DMS 273 (cell line): ENCODE data around the gene TMOD1.
"Not testable (repeated sequence)": the region's sequence is repeated elsewhere in the genome, so short reads cannot be mapped to it uniquely, and the experiment has no call there.

ENCODE experiments used
- DNase-seq: peaks from one replicate; lab custom pipeline; 2025; ENCODE audit not compliant: unreplicated experiment; lab: John Stamatoyannopoulos, UW

The TMOD1 gene

DNA sequence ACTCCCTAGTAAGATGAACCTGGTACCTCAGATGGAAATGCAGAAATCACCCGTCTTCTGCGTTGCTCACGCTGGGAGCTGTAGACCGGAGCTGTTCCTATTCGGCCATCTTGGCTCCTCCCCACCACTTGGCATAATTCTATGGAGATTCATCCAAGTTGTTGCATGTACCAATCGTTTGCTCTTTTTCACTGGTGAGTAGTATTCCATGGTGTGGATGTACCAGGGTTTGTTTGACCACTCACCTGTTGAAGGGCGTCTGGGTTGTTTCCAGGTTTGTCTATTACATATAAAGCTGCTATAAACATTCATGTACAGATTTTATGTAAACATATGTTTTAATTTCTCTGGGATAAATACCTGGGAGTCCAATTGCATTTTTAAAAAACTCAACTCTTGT is 85.4 kb downstream of the TMOD1 start:
- not testable (repeated sequence) for DNase-seq

DNA sequence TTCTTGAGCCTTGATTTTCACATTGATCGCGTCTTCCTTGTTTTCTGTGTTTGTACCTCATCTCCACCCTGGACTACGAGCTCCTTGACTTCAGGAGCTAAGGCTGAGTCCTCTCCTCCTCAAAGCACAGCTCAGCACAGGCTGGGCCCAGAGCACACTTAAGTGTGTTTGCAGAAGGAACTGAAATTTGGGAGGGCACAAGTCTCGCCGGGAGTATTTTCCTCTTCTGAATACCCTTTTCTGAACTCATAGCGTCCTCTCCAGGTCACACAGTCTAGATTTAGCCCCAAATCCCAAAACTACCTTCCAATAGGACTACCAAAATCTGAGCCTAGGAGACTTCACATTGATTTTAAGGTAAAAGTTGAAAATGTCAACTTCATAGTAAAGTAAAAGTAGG is 90.1 kb downstream of the TMOD1 start:
- DNase-seq = no peak

DNA sequence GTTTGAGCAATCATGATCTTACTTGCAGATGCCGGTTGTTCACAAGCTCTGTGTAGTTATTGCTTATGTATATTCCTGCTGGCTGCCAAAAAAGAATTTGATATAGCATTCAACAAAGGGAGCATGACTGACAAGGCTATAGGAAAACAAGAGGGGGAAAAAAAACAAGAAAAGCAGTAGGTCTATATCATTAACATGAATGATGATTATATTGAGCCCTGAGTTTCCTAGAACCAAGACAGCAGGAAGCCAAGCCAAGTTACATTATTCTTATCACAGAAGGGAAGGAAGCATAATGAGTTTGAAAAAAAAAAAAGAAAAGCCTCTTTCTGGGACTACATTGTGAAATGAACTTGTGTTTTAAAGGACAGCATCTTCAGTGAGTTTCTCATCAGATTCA is 90.7 kb downstream of the TMOD1 start:
- DNase-seq = peak; percentile 33

DNA sequence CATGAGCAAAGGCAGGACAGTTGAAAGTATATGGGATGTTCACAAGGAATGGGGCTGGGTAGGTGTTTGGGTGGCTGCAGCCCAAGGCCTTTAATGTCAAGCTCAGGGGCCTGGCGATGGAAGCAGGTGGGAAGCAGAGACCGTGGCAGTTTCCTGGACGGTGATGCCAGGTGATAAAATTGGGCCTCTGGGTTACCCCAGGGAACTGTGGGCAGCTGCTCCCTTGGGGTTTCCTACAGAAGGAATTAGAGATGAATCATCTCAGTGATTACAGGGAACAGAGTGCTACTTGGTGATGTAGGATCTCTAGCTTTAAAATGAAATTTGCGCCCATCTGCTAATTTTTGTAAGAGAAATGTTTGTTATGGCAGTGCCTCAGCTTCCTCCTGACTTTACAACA is 92.5 kb downstream of the TMOD1 start:
- peak; percentile 61 for DNase-seq

DNA sequence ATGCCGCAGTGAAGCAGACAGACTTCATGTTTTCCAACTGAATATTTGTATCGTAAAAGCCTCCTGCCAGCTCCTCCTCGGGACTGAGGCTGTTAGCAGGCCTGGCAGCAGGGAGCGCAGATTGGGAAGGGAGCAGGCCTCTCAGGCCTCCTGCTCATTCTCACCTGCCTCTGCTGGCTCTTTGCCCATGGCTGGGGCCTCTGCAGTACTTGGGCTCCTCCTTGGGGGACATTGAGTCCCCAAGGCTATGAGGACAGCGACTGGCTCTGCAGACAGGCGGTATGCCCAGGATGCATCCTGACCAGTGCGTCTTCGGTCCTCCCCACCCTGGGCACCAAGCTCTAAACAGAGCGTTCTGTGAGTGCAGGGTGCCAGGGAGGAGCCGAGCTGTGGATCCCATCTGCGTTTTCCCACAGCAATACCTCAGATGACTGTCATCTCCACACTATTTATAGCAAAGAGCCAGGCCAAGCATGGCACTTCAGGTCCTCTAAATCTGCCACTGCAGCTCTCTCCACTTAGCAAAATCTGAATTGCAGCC is 93.0 kb downstream of the TMOD1 start:
- DNase-seq = peak; percentile 88

DNA sequence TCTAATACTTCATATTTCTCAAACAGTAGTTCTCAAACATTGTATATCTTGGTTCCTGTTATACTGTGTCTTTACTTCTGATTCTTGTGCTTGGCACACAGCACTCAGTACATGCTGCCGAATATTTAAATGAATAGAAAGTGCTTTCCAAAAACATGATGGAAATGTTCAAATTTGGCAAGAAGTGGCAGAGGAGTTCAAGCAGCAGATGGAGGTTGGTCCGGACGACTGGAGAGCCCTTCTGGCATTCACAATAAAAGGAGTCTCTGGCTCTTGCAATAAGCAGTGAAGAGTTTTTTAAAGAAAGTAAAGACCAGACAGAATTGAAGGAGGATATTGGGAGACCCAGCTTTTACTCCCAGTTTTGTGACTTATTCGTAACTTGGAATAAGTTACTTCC is 95.4 kb downstream of the TMOD1 start:
- peak; percentile 73 for DNase-seq

DNA sequence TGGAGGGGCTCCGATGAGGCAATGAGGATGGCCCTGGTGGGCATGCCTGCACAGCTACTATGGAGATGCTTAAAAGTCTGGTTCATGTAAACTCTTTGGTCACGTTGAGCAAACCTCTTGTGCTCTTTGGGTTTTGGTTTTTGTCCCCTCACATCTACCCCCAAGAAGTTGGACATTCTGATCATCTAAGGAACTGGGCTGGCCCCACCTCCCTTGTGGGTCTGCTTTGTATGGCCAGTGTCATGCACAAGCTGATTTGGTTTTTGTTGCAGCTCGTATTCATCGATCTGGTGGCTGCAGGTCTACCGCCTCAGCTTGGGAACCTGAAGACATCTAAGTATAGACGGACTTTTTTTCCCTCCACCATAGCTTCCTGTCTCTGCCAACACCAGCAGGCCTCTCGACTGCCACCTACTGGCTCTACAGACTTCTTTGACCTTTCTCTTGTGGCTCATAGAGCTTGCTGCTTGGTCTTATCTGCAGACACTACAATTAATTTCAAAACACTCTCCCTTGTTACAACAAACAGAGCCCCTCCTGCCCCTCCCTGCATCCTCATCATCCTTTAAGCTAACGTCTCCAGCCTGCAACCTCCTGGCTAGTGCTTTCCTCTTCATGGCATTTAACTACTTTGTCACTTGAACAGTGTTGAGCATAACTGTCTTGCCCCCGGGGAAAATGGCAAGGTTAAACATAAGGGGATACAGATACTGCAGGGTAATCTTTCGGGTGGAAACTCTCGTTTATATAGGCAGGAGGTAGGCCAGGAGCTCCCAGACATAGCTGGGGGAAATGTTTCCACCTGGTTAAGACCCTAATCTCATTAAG is 97.2 kb downstream of the TMOD1 start:
- DNase-seq = peak; percentile 86

DNA sequence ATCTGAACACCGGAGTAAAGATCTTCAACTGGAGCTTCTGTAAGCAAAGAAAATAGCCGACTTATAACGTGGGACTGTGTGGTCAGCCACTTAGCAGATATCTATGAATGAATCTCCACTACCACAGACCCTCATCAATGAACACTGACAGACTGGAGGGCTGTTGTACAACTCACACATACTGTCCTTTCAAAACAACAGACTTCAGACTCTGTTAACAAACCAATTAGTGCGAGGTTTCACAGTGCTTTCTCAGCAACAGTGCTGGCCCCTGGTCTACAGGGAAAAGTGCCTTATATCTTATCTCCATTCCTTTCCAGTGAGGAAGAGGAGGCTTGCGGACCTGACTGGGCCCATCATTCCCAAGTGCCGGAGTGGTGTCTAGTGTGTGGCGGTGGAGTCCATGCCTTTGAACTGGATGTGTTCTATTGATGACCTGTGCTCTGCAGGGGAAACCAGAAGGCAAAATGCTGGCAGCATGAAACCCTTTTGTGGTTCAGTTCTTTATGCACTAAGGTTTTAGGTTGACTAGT is 97.9 kb downstream of the TMOD1 start:
- no peak for DNase-seq

DNA sequence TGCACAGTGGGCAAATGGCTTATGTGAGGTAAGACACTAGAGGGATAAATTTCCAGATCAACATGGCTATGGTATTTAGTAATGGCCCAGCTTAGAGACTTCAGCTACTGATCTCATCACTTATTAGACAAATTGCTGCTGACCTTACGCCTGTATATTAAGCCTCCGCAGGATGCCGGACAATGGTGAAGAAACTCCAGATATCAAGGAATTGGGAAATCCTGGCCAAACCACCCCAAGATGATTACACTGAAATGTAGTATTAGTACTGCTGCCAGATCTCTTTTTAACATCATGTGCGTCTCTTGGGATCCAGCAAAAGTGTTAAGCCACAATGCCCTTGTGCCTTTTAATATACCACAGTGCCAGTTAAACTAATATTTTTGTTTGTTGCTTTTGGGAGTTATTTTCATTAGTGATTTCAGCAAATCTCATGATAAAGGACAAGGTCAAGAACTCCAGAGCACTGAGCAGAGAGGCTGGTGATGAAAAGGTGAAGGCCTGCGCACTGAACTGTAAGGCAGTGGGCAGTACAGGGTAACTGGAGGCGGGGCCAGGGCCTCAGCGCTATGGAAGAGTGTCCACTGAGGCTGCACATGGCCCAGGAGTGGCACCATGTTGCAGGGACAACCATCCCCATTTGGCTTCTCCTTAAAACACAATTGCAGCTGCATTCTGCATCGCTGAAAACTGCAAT is 99.2 kb downstream of the TMOD1 start:
- no peak for DNase-seq

DNA sequence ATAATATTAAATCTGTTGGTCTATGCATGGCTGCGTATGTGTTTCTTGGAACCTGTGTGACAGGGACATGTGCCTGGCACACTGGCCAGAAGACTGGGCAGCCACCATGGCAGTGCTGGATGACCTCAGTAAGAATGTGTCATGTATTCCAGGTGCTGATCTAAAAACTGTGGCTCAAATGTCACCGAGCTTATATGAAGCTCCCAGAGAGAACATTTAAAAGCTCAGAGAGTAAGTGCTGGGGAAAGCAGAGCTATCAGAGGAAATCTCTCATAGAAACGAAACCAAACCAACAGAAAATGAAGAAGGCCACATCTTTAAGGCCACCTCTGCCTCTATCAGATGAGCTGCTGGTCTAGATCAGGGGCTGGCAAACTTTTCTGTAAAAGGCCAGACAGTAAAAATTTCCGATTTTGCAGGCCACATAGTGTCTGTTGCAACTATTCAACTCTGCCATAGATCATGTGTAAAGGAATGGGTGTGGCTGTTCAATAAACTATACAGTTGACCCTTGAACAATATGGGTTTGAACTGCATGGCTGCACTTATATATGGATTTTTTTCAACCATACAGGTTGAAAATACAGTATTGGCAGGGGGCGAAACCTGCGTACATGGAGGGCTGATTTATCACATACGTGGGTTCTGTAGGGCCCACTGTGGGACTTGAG is 99.9 kb downstream of the TMOD1 start:
- DNase-seq = no peak

DNA sequence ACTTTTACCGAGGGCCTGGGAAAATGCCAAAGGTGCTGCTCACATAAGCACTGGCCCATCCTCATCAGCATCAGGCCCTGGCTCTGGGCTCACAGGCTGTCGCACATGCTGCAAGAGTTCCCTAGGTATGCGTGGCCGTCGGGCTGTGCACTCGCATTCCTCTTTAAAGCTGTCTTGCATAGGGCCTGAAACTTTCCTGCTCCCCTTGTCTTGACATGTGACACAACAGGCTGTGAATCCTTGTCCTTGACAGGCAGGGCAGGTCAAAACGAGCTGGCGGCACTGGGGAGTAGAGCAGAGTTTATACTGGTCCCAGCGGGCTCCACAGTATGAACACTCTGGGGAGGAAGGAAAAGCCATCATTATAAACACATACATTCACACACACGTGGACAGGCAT is 101.0 kb downstream of the TMOD1 start:
- DNase-seq = no peak

DNA sequence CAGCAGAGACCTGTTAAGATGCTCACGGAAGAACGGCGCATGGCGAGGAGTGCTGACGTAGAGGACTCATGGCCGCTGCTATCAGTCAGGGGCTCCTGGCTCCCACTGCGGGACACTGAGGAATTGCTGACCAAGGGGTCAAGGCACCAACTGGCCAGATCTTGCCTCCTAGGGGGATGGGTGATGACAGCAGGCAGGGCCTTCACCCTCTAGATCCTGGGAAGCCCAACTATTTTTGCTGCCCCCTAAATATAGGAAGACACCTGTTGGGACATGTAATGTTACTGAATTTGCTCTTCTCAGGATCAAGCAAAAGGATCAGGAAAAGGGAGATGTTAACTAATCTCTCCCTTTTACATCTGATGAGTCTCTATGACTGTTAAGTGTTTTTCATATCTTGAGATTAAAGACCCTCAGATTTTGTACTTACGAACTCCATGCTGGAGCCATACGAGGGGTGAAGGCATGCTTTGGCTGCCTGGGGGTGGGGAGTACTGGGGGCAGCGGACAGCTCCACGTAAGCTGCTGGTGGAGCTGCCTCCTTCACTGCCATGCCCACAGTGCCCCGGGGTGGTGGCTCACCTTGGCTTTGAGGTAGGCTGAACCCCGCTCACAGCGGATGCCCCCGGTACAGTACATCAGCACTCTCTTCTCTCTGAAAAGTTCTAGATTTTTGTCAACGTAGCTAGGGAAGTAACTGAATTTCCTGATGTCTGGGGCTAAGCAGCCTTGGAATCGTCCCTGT is 103.6 kb downstream of the TMOD1 start:
- DNase-seq = no peak

DNA sequence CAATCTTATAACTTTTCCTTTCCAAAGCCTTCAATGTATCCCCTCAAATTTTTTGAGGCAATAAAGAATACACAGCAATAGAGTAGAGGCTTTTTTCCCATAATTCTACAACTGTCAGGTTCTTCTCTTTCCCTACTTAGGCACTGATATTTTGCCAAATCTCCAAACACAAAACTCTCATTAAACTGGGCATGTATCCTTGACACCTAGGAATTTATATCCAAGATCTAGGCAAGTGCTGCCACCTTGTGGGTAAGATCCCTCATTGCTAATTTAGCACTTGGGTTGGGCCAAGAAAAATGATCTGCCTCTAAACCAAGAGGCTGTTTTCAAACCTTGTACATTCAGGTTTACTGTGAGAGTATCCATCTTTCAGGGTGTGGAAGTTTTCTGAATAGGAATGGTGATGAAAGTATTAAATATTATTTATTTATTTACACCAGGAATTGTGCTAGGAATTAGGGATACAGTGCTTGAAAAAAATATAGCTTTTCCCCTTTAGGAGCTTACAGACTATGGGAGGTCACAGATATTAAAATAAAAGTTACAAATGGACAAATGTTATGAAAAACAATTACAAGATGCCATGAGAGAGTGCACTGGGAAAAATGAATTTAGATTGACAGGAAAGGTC is 114.1 kb downstream of the TMOD1 start:
- DNase-seq = peak; percentile 81

DNA sequence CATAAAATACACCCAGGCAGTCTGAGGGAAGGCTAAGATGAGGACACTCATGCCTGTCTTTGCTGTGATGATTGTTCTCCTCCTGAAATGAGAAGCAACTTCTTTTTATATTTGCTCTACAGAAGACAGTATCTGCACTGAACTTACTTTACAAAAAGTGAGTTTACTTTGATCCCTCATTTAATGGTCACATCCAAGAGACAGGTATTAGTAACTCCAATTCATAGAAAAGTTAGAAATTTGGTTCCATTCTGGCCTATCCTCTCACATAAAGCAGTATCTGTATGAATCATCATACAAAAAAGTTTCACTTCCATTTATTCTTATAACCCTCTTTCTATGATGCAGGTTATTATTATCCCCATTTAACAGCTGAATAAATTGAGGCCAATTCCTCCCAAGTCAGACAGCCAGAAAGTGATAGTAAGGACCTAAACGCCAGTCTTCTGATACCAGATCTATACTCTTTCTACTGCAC is 116.5 kb downstream of the TMOD1 start:
- no peak for DNase-seq

DNA sequence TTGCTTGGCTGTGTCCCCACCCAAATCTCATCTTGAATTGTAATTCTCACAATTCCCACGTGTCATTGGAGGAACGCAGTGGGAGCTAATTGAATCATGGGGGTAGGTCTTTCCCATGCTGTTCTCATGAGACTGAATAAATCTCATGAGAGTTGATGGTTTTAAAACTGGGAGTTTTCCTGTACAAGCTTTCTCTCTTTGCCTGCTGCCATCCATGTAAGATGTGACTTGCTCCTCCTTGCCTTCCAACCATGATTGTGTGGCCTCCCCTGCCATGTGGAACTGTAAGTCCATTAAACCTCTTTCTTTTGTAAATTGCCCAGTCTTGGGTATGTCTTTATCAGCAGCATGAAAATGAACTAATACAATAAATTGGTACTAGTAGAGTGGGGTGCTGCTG is 118.6 kb downstream of the TMOD1 start:
- DNase-seq = not testable (repeated sequence)

DNA sequence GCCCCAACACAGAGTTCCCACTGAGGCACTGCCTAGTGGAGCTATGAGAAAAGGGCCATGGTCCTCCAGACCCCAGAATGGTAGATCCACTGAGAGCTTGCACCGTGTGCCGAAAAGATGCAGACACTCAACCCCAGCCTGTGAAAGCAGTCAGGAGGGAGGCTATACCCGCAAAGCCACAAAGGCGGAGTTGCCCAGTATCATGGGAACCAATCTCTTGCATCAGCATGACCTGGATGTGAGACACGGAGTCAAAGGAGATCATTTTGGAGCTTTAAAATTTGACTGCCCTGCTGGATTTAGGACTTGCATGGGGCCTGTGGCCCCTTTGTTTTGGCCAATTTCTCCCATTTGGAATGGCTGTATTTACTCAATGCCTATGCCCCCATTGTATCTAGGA is 121.0 kb downstream of the TMOD1 start:
- DNase-seq = not testable (repeated sequence)

DNA sequence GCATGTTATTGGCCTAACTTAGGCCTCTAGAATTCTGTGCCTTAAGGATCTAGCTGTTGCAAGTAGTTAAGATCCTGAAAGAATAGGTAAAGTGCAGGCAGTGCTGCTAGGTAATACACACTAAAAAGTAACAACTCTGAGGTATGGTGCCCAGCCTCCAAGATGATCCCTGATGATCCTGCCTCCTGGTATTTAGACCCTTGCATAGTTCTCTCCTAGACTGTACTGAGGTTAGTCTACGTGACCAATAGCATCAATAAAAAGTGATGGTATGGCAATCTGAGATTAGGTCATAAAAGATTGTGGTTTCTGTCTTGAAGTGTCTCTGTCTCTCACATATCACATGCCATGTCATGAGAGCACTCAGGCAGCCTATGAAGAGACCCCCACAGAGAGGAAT is 122.5 kb downstream of the TMOD1 start:
- no peak for DNase-seq

DNA sequence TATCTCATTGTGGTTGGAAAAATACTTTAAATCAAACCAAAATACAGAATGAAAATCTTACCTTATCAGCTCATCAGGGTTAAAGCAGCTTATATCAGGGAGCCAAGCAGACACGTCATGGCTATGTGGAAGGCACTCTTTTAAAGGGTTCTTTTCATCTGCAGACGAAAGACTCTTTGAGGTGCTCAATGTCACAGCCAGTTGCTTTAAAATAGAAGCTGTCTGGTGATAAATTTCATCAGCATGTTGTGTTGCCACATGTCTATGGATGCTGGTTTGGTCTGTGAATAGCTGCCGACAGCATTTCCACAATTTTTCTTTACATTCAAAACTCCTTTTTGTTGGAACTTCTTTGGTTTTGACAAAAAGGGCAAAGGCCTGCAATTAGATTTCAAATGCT is 124.2 kb downstream of the TMOD1 start:
- no peak for DNase-seq

DNA sequence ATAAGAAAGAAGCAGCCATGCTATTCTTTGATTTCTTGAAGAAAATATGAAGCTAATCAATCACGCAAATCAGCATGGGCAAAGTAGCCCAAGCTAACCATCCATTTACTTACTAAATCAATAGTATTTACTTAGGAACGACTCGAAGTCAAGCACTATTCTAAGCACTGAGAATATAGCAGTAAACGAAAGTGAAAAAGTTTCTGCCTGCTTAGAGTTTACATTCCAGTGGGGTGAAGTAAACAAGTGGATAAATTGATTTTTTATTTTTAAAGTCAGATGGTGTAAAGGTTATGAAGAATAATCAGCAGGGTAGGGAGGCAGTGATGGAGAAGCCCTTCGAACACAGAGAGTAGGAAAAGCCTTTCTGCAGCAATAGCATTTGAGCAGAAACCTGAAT is 126.2 kb downstream of the TMOD1 start:
- DNase-seq = no peak

DNA sequence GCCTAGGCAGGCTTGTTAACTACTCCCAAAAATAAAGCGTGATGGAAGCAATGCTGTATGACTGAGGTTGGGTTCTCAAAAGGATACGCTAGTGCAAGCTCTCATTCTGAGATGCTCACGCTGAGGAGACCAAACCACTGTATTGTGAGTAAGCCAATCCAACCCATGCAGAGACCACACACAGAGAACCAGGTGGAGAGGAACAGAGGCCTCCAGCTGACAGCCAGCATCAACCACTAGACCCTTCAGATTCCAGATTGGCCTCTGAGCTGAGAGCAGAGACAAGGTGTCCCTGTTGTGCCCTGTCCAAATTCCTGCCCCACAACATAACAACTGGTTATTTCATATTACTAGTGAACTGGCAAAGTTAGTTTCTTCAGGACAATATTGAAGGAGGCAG is 127.2 kb downstream of the TMOD1 start:
- no peak for DNase-seq
